ENCODE measurements around the gene AGRN. TPM values are rescaled to one million over a fixed set of nuclear protein-coding genes. Genes with fewer than 3 reads are reported as not detected.
"Not testable (repeated sequence)": the region's sequence is repeated elsewhere in the genome, so short reads cannot be mapped to it uniquely, and the experiment has no call there.

AGRN gene
- polyA plus RNA-seq, 3 donors from 2014 or later: 0.87 TPM; not detected in 2

- Mint-ChIP-seq H3K36me3 (peaks cover 0 to 4% (median 0%) of the 10 kb centered on the region in 3 donors), H3K4me1 (peaks cover 17 to 18% of the 10 kb centered on the region in 2 donors), H3K27me3 (ENCODE audit: low read depth in 3 of 3) (peaks cover 13 to 26% (median 20%) of the 10 kb centered on the region in 3 donors), H3K4me3 (peak overlapping the region; percentile 66 to 85 (median 77)), H3K9me3 (peaks cover 0 to 2% (median 0%) of the 10 kb centered on the region in 6 donors), H3K27ac (peak overlapping the region in 5 of 6 donors; percentile 89 to 94 (median 92))
- DNase-seq: peak; percentile 75 to 77 (median 76)
Observed at GRCh38 chr1:1000357-1001056, 19.4 kb upstream of the AGRN start.

DNA sequence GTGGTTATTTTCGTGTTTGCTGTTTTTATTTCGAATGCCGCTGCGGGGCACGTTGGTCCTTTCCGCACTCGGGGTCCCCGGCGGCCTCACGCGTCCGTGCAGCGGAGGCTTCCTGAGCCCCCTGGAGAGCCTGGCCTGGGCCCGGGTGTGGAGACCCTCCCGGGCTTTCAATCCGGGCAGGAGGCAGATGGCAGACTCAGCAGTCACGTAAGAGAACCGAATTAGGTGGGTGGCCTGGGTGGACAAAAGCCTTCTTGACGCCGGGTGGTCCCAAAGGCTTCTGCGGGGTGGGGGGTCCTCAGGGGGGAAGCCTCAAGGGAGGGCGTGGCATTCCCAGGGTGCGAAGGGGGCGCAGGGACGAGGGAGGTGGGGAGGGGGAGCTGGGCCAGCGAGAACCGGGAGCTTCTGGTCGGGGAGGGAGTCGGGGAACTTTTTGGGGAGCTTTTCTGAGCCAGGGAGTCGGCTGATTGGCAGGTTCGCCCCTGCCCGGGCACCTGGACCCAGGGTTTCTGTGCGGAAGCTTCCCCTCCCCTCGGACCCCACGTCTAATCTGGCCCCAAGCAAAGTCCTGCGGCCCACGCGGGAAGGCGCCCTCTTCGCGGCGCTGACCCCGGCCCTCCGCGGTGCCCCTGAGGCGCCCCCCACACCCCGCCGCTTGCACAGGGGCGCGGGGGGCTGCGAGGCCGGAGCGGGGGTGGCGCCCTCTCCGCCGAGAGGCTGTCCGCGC lies 18.7 kb upstream of the AGRN start:
- peaks cover 16 to 17% of the 10 kb centered on the region in 2 donors for H3K4me1 Mint-ChIP-seq
- H3K27ac Mint-ChIP-seq: peak overlapping the region in 5 of 6 donors; percentile 89 to 94 (median 92)
- no peak for DNase-seq

DNA sequence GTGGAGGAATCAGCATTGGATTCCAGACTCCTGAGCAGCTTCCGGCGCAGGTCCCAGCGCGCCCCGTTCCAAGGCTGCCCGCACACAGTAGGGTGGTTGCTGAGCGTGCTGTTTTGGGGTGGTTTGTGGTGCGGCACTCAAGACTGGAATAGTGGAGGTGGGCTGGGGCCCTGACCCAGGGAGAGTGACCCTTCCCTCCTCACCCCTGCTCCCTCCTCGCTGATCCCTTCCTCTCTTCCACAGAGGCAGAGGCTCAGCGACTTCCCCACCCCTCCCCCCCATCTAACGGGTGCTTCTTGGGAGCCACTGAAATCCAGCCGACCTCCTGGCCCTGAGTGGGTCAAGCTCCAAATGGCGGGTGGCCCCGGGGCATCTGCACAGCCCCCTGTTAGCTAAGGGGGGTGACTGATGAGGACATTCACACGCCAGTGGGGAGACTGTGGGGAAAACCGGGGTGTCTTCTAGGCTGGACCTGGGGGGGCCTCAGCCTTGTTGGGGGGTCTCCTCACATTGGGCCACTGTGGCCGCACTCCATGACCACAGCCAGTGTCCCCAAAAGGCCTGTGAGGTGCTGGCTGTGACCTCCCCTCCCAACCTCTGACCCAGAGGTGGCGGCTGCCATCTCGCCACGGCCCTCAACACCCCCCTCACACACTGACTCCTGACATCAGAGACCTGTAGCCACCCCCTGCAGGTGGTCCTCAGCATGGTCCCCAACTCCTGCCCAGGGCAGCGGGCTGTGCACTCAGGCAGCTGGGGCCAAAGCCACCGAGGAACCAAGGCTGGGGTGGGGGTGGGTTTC lies 16.1 kb upstream of the AGRN start:
- Mint-ChIP-seq H3K27ac (no peak overlapping the region), H3K9me3 (peaks cover 0 to 2% (median 0%) of the 10 kb centered on the region in 6 donors), H3K36me3 (peaks cover 0 to 4% (median 0%) of the 10 kb centered on the region in 3 donors), H3K27me3 (ENCODE audit: low read depth in 3 of 3) (peaks cover 8 to 22% (median 17%) of the 10 kb centered on the region in 3 donors), H3K4me1 (peaks cover 19 to 21% of the 10 kb centered on the region in 2 donors), H3K4me3 (no peak overlapping the region)
- DNase-seq: no peak

More for the DNA sequence above, 18.7 kb upstream of the AGRN start:
- peak overlapping the region; percentile 66 to 85 (median 77) for H3K4me3 Mint-ChIP-seq
- H3K27me3 Mint-ChIP-seq (ENCODE audit: low read depth in 3 of 3): peaks cover 9 to 24% (median 20%) of the 10 kb centered on the region in 3 donors
- H3K9me3 Mint-ChIP-seq: peaks cover 0 to 2% (median 0%) of the 10 kb centered on the region in 6 donors
- H3K36me3 Mint-ChIP-seq: peaks cover 0 to 4% (median 0%) of the 10 kb centered on the region in 3 donors

DNA sequence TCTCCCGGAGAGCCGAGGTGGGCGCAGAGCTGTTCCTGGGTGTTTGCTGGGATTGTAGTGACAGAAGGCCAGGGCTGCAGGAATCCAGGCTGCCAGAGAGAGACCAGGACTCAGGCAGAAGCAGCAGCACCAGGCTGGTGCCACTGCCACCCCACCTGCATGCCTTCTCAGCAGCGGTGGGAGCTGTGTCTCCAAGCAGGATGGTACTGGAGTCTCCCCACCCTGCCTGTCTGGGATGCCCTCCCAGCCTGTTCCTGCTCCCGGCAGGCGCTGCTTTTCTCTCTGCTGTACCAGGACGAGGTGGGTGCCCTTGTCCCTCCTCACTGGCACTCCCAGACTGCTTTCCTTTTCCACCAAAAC lies 15.5 kb upstream of the AGRN start:
- Mint-ChIP-seq H3K9me3 (peaks cover 0 to 2% (median 0%) of the 10 kb centered on the region in 6 donors), H3K4me3 (peak overlapping the region in 4 of 5 donors; percentile 27 to 75 (median 50)), H3K4me1 (peaks cover 24 to 27% of the 10 kb centered on the region in 2 donors), H3K27ac (peak overlapping the region in 2 of 6 donors; percentile 59 to 67), H3K27me3 (ENCODE audit: low read depth in 3 of 3) (peaks cover 8 to 23% (median 17%) of the 10 kb centered on the region in 3 donors), H3K36me3 (peaks cover 0 to 4% (median 0%) of the 10 kb centered on the region in 3 donors)
- no peak for DNase-seq

DNA sequence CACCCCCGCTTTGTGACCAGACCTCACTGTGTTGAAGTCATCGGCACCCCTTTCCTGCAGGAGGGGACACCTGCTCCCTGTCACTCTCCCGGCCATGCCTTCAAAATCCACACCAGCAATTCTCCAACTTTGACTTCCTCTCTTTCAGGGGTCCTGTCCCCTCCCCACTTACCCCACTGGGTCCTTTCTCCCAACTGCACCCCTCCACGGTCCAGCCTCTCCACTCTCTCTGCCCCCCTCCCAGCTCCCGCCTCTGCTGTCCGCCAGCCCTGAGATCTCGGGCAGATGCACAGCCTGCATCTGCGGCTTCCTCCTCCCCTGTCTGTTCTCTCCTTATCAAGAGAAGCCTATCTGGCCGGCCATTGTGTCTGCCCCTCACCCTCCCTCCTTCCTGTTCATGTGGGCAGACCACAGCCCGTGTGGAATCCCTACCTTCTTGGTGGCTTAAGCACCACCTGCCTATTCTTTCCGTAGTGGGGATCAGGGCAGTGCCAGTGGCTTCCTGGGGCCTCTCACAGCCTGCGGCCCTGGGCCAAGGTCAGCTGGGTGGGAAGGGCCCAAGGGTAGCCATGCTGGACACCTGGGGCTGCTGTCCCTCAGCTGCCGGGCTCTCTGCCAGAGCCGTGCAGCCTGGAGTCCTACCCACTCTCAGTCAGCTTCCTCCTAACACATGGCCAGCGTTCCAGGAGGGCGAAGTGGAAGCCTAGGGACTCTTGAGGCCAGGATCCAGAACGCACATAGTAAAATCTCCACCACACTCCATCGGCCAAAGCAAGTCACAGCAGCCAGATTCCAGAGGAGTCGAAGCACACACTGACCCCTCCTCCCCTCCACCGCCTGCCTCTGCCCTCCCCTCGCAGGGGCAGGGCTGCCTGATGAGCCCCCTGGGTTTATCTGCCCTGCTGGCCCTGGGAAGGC lies 14.9 kb upstream of the AGRN start:
- peaks cover 25% of the 10 kb centered on the region in 2 donors for H3K4me1 Mint-ChIP-seq
- DNase-seq: peak; percentile 35 to 41 (median 38)
- H3K4me3 Mint-ChIP-seq: peak overlapping the region; percentile 27 to 75 (median 50)
- peaks cover 0 to 4% (median 0%) of the 10 kb centered on the region in 3 donors for H3K36me3 Mint-ChIP-seq
- H3K9me3 Mint-ChIP-seq: peaks cover 0 to 2% (median 0%) of the 10 kb centered on the region in 6 donors
- H3K27me3 Mint-ChIP-seq (ENCODE audit: low read depth in 3 of 3): peaks cover 8 to 19% (median 17%) of the 10 kb centered on the region in 3 donors
- peak overlapping the region; percentile 6 to 67 (median 52) for H3K27ac Mint-ChIP-seq

DNA sequence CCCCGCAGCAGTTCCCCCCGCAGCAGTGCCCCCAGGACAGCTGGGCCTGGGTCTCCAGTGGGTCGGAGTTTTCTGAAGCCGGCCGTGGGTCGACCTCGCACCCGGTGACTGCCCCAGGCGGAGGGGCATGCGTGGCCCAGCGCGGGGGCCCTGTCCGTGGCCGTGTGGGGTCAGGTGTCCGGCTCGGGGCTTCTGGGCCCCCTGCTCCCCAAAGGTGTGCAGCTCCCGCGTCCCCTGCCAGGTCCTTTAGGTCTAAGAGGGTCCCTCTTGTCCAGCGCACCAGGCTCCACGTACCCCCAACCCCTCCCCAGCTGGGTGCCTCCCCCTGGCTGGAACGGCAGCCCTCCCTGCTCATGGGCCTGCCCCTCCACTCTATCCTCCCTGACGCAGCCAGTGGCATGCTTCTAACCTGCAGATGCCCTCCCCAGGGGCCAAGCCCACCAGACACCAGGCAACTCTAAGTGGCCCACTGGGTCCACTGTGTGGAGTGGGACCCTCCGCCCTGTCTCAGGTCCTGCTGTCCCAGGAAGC lies 14.1 kb upstream of the AGRN start:
- H3K4me3 Mint-ChIP-seq: peak overlapping the region in 1 of 5 donors; percentile 18
- peaks cover 4 to 15% (median 13%) of the 10 kb centered on the region in 3 donors for H3K27me3 Mint-ChIP-seq (ENCODE audit: low read depth in 3 of 3)
- DNase-seq: no peak
- H3K9me3 Mint-ChIP-seq: no peaks in the 10 kb centered on the region
- peaks cover 0 to 4% (median 0%) of the 10 kb centered on the region in 3 donors for H3K36me3 Mint-ChIP-seq
- H3K27ac Mint-ChIP-seq: no peak overlapping the region
- peaks cover 21 to 23% of the 10 kb centered on the region in 2 donors for H3K4me1 Mint-ChIP-seq

DNA sequence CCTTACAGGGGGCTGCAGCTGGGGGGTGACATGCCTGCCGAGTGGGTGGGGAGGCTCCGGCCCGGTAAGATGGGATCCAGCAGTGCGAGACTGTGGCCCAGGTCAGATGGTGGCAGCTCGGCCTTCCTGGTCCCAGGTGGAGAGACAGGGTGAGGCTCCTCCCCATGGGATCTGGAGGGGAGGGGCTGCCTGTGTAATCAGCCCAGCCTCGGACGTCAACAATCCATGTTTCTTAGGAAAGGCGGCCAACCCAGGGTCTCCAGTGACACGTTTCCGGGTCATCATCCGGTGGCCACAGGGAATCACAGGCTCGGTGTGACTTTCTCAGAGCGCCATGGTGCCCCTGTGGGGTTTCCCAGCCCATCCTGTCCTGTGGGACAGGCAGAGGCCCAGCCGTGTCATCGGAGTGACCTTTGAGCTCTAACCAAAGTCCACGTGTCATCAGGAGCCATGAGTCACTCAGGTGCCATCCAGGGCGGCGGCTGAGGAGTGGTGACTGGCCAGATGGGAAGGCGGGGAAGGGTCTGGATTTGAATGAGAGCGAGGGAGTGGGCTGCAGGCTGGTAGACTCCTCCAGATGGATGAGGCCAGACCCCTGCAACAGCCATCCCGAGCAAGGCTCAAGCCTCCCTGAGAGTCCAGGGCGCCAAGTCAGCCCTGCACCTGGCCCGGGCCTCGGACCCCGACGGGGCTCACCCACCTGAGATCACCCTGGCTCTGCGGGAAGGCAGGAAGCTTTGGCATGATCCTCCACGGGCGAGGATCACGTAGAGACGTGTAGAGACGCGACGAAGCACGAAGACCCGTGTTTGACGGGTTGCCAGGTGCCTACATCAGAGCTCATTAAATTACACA lies 13.4 kb upstream of the AGRN start:
- Mint-ChIP-seq H3K27ac (no peak overlapping the region), H3K27me3 (ENCODE audit: low read depth in 3 of 3) (peaks cover 4 to 17% (median 13%) of the 10 kb centered on the region in 3 donors), H3K36me3 (peaks cover 0 to 4% (median 0%) of the 10 kb centered on the region in 3 donors), H3K4me1 (peaks cover 20 to 27% of the 10 kb centered on the region in 2 donors), H3K4me3 (no peak overlapping the region), H3K9me3 (no peaks in the 10 kb centered on the region)
- DNase-seq: no peak

DNA sequence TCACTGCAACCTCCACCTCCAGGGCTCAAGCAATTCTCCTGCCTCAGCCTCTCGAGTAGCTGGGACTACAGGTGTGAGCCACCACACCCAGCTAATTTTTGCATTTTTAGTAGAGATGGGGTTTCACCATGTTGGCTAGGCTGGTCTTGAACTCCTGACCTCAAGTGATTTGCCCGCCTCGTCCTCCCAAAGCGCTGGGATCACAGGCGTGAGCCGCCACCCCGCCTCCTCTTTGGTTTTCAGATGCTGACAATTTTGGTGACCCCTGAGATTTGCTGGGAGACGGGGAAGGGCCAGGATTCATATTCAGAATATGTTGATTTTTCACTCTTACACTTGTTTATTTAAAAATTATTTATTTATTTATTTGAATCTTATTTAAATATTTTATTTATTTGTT lies 9.8 kb upstream of the AGRN start:
- H3K27ac Mint-ChIP-seq, H3K4me3 Mint-ChIP-seq, DNase-seq, H3K36me3 Mint-ChIP-seq, H3K9me3 Mint-ChIP-seq: not testable (repeated sequence)
- peaks cover 2 to 18% (median 6%) of the 10 kb centered on the region in 3 donors for H3K27me3 Mint-ChIP-seq (ENCODE audit: low read depth in 3 of 3)
- peaks cover 39 to 40% of the 10 kb centered on the region in 2 donors for H3K4me1 Mint-ChIP-seq

DNA sequence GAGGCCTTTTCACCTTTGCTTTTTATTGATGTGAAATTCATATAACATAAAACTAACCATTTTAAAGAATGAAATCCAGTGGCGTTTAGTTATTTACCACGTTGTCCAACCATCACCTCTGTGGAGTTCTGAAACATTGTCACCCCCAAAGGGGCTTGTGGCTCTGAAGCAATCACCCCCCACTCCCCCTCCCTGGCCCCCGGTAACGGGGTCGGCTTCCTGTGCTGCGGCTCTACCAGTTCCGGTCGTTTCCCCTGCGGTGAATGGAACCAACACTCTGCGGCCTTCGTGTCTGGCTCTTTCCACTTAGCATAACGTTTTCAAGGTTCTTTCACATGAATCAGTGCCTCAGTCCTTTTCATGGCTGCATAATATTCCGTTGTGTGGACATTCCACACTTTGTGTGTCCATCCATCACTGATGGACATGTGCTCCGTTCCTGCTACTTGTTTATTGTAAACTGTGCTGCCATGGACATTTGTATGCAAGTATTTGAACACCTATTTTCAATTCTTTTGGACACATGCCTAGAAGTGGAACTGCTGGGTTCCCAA lies 8.4 kb upstream of the AGRN start:
- no peaks in the 10 kb centered on the region for H3K9me3 Mint-ChIP-seq
- peaks cover 0 to 18% (median 8%) of the 10 kb centered on the region in 3 donors for H3K27me3 Mint-ChIP-seq (ENCODE audit: low read depth in 3 of 3)
- H3K4me1 Mint-ChIP-seq: peaks cover 36 to 38% of the 10 kb centered on the region in 2 donors
- H3K36me3 Mint-ChIP-seq: no peaks in the 10 kb centered on the region
- peak overlapping the region in 3 of 5 donors; percentile 25 to 51 (median 33) for H3K4me3 Mint-ChIP-seq
- H3K27ac Mint-ChIP-seq: peak overlapping the region in 5 of 6 donors; percentile 7 to 98 (median 21)
- DNase-seq: no peak

DNA sequence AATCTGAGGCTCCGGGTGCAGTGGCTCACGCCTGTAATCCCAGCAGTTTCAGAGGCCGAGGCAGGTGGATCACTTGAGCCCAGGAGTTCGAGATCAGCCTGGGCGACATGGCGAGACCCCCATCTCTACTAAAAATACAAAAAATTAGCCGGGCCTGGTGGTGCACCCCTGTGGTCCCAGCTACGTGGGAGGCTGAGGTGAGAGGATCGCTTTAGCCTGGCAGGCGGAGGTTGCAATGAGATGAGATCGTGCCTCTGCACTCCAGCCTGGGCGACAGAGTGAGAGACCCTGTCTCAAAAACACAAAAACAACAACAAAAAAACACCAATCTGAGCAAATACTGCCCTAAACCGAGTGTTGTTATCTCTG lies 7.2 kb upstream of the AGRN start:
- not testable (repeated sequence) for H3K9me3 Mint-ChIP-seq, DNase-seq, H3K36me3 Mint-ChIP-seq
- Mint-ChIP-seq H3K4me3 (peak overlapping the region; percentile 92 to 98 (median 95)), H3K4me1 (peaks cover 43% of the 10 kb centered on the region in 2 donors), H3K27me3 (ENCODE audit: low read depth in 3 of 3) (peaks cover 0 to 16% (median 8%) of the 10 kb centered on the region in 3 donors), H3K27ac (peak overlapping the region; percentile 94 to 99 (median 98))

GRCh38 chr1:1013105-1013921 lies 6.6 kb upstream of the AGRN start, which contains the start of gene ISG15:
Gene ISG15 (plus strand): TSS chr1:1013497. CDS start chr1:1013574, 77 bp downstream.
- Mint-ChIP-seq H3K27ac (peak within 1 kb of the TSS; percentile 94 to 99 (median 98)), H3K27me3 (ENCODE audit: low read depth in 3 of 3) (peaks cover 0 to 16% (median 8%) of the 10 kb centered on the region in 3 donors), H3K4me1 (peaks cover 39 to 43% of the 10 kb centered on the region in 2 donors), H3K4me3 (peak within 1 kb of the TSS; percentile 92 to 98 (median 95)), H3K9me3 (no peaks in the 10 kb centered on the region), H3K36me3 (peaks cover 0 to 4% (median 0%) of the 10 kb centered on the region in 3 donors)
- peak; percentile 87 to 90 (median 89) for DNase-seq

All from immature natural killer cell (primary cell).